H1 (cell line): ENCODE results near the gene ETS1.

Experiments used
- CEBPB ChIP-seq: IDR thresholded peaks from 2 replicates; pipeline ENCODE4 v1.6.1; 2012; ENCODE audit warnings: low read depth, low read length
- EZH2 ChIP-seq: fragments of 200-600 bp; sonication (generic); IDR thresholded peaks from 2 replicates; pipeline ENCODE4 v1.7.1; 2012; ENCODE audit warnings: low read depth, mild to moderate bottlenecking, moderate library complexity, low read length, inconsistent platforms; ENCODE audit not compliant: severe bottlenecking
- POLR2AphosphoS5 ChIP-seq: IDR thresholded peaks from 2 replicates; pipeline ENCODE4 v1.6.1; 2011; ENCODE audit warnings: low read depth, low read length
- SIN3A ChIP-seq, 2 experiments: IDR thresholded peaks in 1 of 2; conservative IDR thresholded peaks in 1 of 2; 2 replicates each; pipeline ENCODE4 v1.6.1; 2011 to 2012; ENCODE audit warnings: low read length in 2 of 2, improper control_type of control experiment in 1 of 2, low read depth in 1 of 2, mild to moderate bottlenecking in 1 of 2
- TF ChIP-seq, protein P1 (sequence below), 3 experiments: IDR thresholded peaks; 1 replicate in 2 of 3; 2 replicates in 1 of 3; pipeline versions ENCODE4 v1.5.1 to v1.6.1; 2011; ENCODE audit warnings: low read length in 3 of 3, mild to moderate bottlenecking in 3 of 3, inconsistent platforms in 2 of 3, low read depth in 1 of 3, moderate library complexity in 1 of 3; ENCODE audit not compliant: insufficient read depth in 1 of 3; ENCODE audit errors: control extremely low read depth in 1 of 3

- no peak for TF ChIP-seq POLR2AphosphoS5
- TF ChIP-seq, protein P1, sequence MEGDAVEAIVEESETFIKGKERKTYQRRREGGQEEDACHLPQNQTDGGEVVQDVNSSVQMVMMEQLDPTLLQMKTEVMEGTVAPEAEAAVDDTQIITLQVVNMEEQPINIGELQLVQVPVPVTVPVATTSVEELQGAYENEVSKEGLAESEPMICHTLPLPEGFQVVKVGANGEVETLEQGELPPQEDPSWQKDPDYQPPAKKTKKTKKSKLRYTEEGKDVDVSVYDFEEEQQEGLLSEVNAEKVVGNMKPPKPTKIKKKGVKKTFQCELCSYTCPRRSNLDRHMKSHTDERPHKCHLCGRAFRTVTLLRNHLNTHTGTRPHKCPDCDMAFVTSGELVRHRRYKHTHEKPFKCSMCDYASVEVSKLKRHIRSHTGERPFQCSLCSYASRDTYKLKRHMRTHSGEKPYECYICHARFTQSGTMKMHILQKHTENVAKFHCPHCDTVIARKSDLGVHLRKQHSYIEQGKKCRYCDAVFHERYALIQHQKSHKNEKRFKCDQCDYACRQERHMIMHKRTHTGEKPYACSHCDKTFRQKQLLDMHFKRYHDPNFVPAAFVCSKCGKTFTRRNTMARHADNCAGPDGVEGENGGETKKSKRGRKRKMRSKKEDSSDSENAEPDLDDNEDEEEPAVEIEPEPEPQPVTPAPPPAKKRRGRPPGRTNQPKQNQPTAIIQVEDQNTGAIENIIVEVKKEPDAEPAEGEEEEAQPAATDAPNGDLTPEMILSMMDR (IDR thresholded peaks at IDR 0.05; ENCODE audit: control extremely low read depth in 1 of 3, insufficient read depth in 1 of 3, low read depth in 1 of 3, low read length in 3 of 3), result no peak
- TF ChIP-seq SIN3A (conservative IDR thresholded peaks at IDR 0.05 in 1 of 2, IDR thresholded peaks at IDR 0.05 in 1 of 2; ENCODE audit: low read depth in 1 of 2, low read length in 2 of 2), result no peak
- TF ChIP-seq CEBPB, result no peak
- TF ChIP-seq EZH2, result no peak
Measured at GRCh38 chr11:128501008-128501407, 86.3 kb downstream of the ETS1 start.
